ENCODE data around the gene ARHGEF3.

Gene ARHGEF3

GRCh38 chr3:56822501-56822900 lies 20.8 kb upstream of the ARHGEF3 start:
- DNase-seq (ENCODE audit: low read depth): no peak

DNA sequence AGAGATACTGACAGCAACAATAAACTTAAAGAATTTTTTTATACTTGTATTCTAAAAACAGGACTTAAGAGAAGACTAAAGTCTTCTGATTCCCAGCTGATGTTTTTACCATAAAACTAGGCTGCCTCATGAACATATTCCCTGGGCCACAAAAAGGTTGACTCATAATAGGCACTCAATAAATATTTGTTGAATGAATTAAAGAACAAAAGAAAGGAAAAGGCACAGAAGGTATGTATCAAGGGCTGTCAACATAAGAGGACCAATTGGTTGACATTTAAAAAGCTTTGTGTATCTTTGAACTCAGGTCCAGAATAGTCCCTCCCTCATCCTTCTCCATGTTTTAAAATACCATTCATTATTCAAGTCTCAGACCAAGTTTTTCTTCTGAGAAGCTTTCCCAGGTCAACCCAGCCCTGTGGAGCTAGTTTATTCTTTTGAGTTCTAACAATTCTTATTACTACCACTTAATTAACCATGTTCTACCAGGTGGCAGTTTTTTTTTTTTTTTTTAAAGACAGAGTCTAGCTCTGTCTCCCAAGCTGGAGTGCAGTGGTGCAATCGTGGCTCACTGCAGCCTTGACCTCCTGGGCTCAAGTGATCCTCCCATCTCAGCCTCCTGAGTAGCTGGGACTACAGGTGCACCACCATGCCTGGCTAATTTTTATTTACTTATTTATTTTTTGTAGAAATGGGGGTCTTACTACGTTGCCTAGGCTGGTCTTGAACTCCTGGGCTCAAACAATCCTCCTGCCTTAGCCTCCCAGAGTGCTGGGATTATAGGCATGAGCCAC lies 17.5 kb upstream of the ARHGEF3 start:
- no peak for DNase-seq (ENCODE audit: low read depth)

- DNase-seq (ENCODE audit: low read depth): no peak
Observed at GRCh38 chr3:56818156-56818985, 16.6 kb upstream of the ARHGEF3 start.

GRCh38 chr3:56817646-56818045 lies 15.9 kb upstream of the ARHGEF3 start:
- no peak for DNase-seq (ENCODE audit: low read depth)

- DNase-seq (ENCODE audit: low read depth): no peak
Observed at GRCh38 chr3:56816061-56816460, 14.3 kb upstream of the ARHGEF3 start.

- DNase-seq (ENCODE audit: low read depth): no peak
Observed at GRCh38 chr3:56815589-56815988, 13.8 kb upstream of the ARHGEF3 start.

DNA sequence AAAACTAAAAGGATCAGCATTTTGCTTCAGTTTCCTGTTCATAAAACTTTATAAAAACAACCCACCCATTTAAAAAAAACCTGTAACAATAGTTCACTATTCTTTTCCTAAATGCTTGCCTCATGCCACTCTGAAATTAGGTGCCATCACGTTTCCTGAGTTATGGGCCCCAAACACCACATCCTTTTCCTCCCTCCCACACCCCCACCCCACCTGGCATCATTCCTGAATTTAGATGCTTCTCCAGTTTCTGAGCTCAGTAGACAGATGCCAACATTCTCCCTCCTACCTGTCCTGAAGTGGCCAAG lies 11.9 kb upstream of the ARHGEF3 start:
- no peak for DNase-seq (ENCODE audit: low read depth)

- DNase-seq (ENCODE audit: low read depth): no peak
Observed at GRCh38 chr3:56812754-56813652, 11.3 kb upstream of the ARHGEF3 start.

- DNase-seq (ENCODE audit: low read depth): no peak
Observed at GRCh38 chr3:56811546-56812202, 9.9 kb upstream of the ARHGEF3 start.

DNA sequence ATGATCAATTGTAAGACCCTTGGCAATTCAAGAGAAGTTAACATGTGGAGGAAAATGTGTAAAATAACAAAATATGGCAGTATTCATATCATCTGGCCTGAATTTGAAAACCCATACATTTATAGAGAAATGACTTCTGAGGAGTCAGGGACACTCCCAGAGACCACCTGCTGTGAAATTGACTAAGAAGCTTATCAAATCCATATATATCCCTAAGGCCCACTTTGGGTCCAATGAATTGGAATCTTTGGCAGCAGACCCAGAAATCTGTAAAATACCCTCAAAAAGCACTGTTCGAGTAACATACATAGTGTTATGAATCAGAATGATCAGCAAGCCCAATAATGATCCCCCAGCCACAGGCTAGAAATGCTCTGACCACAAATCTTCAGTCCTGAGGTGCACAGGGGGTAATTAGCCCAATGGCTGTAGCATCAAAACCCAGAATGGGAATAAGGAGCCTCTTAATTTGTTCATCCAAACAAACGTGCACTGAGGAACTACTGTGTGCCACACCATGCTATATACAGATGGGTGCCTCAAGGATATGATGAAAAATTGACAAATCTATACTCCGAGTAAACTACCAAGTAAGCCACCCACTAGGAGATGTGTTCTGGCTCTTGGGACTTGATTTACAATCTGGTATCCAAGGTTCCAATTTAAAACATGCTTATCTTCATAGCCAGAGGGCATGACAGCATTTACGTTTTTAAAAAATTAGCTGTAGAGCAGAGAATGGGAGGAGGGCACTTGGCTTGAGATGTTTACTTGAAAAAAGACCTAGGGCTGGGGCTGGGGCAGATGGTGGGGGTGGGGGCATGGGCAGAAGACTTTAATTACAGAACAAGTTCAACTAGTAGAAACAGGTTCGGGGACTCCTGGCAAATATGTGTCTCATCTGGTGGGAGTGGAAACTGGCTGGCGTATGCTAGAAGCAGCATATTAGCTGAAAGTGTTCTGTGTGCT lies 9.1 kb upstream of the ARHGEF3 start:
- DNase-seq (ENCODE audit: low read depth): no peak

GRCh38 chr3:56806407-56806806 lies 4.7 kb upstream of the ARHGEF3 start:
- DNase-seq (ENCODE audit: low read depth): no peak

GRCh38 chr3:56802790-56803189 lies 1.0 kb upstream of the ARHGEF3 start:
- no peak for DNase-seq (ENCODE audit: low read depth)

- no peak for DNase-seq (ENCODE audit: low read depth)
Observed at GRCh38 chr3:56802378-56802745, 613 bp upstream of the ARHGEF3 start.

DNA sequence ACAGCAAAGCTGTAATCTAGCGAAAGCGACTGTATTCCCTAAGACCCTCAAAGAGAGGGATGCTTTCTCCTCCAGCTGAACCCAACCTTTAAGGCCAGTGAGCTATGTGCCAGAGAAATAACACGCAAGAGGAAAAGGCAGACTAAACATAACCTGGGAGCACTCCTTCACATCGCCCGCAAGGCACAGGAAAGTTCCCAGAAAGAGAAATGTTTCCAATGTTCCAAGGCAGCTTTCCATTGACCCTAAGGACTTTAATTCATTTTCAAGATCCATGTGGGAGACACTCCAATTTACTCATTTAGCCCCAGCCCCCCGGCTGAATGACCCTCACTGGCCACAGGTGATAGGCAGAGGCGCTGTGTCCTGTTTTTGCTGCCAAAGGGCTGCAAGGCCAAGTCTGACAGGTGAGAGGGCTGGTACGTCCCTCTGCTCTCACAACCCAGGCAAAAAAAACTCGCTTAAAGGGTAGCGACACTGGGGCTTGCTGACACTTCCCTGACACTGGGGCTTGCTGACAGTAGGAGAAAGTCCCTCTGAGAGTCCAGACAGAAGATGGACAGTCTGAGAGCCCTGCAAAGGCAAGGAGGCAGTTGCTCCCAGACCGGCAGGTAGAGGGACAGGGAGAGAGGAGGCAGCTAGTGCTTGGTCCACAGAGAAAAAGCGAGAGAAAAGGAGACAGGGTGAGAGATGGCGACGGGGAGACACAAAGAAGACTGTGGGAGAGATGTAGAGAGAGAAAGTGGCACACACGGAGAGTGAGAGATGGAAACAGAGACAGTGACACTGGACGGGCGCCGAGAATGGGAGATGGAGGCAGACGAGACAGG lies 702 bp downstream of the ARHGEF3 start:
- no peak for DNase-seq (ENCODE audit: low read depth)

DNA sequence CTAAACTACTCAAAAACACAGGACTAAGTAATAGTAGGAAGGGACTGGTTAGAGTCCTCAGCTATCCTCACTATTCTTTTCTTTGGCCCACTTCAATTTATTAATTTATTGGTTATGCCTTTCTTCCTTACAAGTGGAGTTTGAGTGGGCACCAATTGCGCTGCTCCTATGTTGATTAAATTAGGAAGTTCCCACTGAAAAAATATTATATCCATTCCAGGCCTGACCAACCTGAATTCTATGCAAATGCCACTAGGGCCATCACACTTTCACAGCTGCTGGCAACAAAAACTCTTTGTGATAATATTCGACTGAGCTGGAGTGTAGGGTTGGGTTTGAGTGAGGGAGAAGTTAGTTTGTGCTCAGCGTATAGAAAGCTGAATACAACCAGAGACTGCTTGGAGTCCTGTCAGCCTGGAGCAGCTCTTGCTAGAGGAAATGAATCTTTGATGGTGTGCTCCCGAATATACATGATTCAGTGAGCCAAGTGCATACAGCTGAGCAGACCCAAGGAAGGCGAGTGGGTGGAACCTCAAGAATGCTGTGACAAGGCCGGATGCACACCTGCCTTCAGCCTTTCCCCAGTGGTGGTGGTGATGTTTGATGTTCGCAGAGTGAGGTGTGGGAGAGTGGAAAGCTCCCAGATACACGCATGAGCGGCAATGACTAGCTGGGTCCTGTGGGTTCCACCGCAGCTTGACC lies 1.5 kb downstream of the ARHGEF3 start:
- no peak for DNase-seq (ENCODE audit: low read depth)

GRCh38 chr3:56799251-56799882 lies 2.4 kb downstream of the ARHGEF3 start:
- no peak for DNase-seq (ENCODE audit: low read depth)

DNA sequence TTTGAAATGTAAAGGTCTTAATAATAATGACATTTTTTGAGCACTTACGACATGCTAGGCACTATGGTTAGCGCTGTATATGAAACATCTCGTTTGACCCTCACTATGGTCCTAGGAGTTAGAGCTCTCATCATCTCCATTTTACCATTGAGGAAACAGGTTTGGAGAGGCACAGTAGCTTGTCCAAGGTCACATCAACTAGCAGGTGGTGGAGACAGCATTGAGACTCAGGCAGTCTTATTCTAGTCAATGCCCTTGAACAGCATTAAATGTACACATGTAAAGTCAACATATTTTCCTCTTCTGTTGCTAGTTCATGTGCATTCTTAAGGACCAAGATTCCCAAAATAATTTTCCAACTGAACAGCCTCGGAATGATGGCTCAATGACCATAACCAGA lies 4.8 kb downstream of the ARHGEF3 start:
- DNase-seq (ENCODE audit: low read depth): no peak

DNA sequence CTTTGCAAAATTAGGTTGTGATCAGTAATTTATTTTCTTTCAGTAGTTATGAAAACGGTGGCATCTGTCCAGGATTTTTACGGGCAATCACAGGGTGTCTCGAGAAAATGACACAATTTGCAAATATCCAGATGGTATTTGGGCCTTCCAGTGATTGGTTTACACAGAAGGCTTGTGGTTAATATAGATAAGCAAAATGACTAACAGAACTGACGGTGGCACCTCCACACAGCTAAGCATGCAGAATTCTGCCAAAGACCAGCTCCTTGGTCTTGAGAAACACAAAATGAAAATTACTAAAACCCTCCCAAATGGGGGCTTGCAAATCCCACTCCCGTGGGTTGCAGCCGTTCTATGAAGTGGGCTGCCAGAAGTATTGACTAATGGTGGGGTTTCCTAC lies 5.5 kb downstream of the ARHGEF3 start:
- DNase-seq (ENCODE audit: low read depth): peak; percentile 75

- DNase-seq (ENCODE audit: low read depth): no peak
Observed at GRCh38 chr3:56795829-56796185, 5.9 kb downstream of the ARHGEF3 start.
